ENCODE data around the gene ZNF445.

GRCh38 chr3:44454258-44454657 is 23.2 kb downstream of the ZNF445 start:
- TF ChIP-seq CTCF (IDR thresholded peaks at IDR 0.05; ENCODE audit: low read depth, low read length, poor library complexity, severe bottlenecking) (no peak), EZH2phosphoT487 (IDR thresholded peaks at IDR 0.05; ENCODE audit: borderline replicate concordance, low read length) (no peak)

All from DOHH2 (cell line).